HCT116 (cell line): ENCODE measurements around the gene YAP1. TPM values are rescaled to one million over a fixed set of nuclear protein-coding genes. Genes with fewer than 3 reads are reported as not detected.

Source experiments
- ATAC-seq: fragments of 200-7000 bp; cut with Tn5 transposase; 2 replicates; pipeline ENCODE4 v1.9.1; 2020; ENCODE audit warnings: mild to moderate bottlenecking, moderate library complexity
- BruUV-seq: library from RNA; stranded (reverse); fragments of 400-500 nt; replicated peaks from 2 replicates; lab custom pipeline; 2021; lab: Mats Ljungman, UMichigan
- CTCF ChIA-PET: fragments of 300-600 bp; sonication (Branson Sonifier 250); formaldehyde crosslinking; loops from one replicate; lab custom pipeline; 2021; ENCODE audit warnings: antibody characterized with exemption; lab: Charles Lee
- POLR2A ChIA-PET: fragments of 300-600, 350-600 bp; sonication (Branson Sonifier 250); formaldehyde crosslinking; loops from one replicate; lab custom pipeline; 2021; ENCODE audit warnings: antibody characterized with exemption; lab: Charles Lee
- RAD21 ChIA-PET, 2 experiments: fragments of 300-600 bp; sonication (Branson Sonifier 250); formaldehyde crosslinking; loops; one replicate each; lab custom pipeline; 2023; ENCODE audit warnings: low total read pairs in 2 of 2; ENCODE audit not compliant: uncharacterized antibody in 2 of 2, unreplicated experiment in 2 of 2, low non-redundant PET in 1 of 2; lab: Charles Lee
- DNase-seq: peaks from one replicate; pipeline ENCODE4 v3.0.0-alpha.2; 2010; ENCODE audit warnings: low read depth, low spot score
- H2AFZ ChIP-seq: fragments of 200-600 bp; shearing (Covaris generic), sonication (generic); 2 replicates; pipeline ENCODE4 v1.6.1; 2017; ENCODE audit warnings: low read depth, mixed run types, mixed read lengths, antibody characterized with exemption, low read length; ENCODE audit not compliant: poor library complexity, severe bottlenecking
- H3K27ac ChIP-seq: 2 replicates; pipeline ENCODE4 v1.5.1; 2012; ENCODE audit warnings: low read depth, low read length
- H3K27me3 ChIP-seq: fragments of 200-600 bp; sonication (generic); 2 replicates; pipeline ENCODE4 v1.6.1; 2016; ENCODE audit warnings: mixed run types, low read length, mixed read lengths; ENCODE audit not compliant: insufficient read depth
- H3K36me3 ChIP-seq, 2 experiments: fragments of 200-500 bp in 1 of 2; fragments of 200-600 bp in 1 of 2; sonication (Bioruptor generic) in 1 of 2; sonication (generic) in 1 of 2; 2 replicates each; pipeline versions ENCODE4 v1.5.1 to v1.6.1; 2014 to 2016; ENCODE audit warnings: low read length in 2 of 2, inconsistent platforms in 1 of 2, mixed read lengths in 1 of 2, mixed run types in 1 of 2; ENCODE audit not compliant: insufficient read depth in 2 of 2, control insufficient read depth in 1 of 2
- H3K4me1 ChIP-seq, 2 experiments: fragments of 200-600 bp in 1 of 2; sonication (generic) in 1 of 2; 2 replicates each; pipeline versions ENCODE4 v1.5.1 to v1.6.1; 2012 to 2017; ENCODE audit warnings: low read length in 2 of 2, inconsistent platforms in 1 of 2, mild to moderate bottlenecking in 1 of 2, mixed read lengths in 1 of 2, mixed run types in 1 of 2, moderate library complexity in 1 of 2; ENCODE audit not compliant: insufficient read depth in 2 of 2, control insufficient read depth in 1 of 2
- H3K4me2 ChIP-seq: fragments of 200-600 bp; sonication (generic); 2 replicates; pipeline ENCODE4 v1.6.1; 2017; ENCODE audit warnings: mixed run types, low read length, mixed read lengths
- H3K4me3 ChIP-seq, 2 experiments: fragments of 200-600 bp in 1 of 2; sonication (generic) in 1 of 2; replicated peaks in 1 of 2; 2 replicates each; pipeline ENCODE4 v1.5.1; 2011 to 2016; ENCODE audit warnings: low read length in 2 of 2, control low read depth in 1 of 2, low read depth in 1 of 2, mild to moderate bottlenecking in 1 of 2, mixed read lengths in 1 of 2, mixed run types in 1 of 2
- H3K79me2 ChIP-seq: fragments of 200-600 bp; sonication (generic); 2 replicates; pipeline ENCODE4 v1.6.1; 2017; ENCODE audit warnings: mild to moderate bottlenecking, mixed run types, low read length, moderate library complexity, mixed read lengths; ENCODE audit not compliant: insufficient read depth
- H3K9ac ChIP-seq: fragments of 200-600 bp; sonication (generic); 2 replicates; pipeline ENCODE4 v1.6.1; 2016; ENCODE audit warnings: low read length, mixed read lengths
- H3K9me2 ChIP-seq: fragments of 200-600 bp; sonication (generic), shearing (Covaris generic); 2 replicates; pipeline ENCODE4 v1.6.1; 2017; ENCODE audit warnings: mixed run types, mild to moderate bottlenecking, moderate library complexity; ENCODE audit not compliant: insufficient read depth
- H3K9me3 ChIP-seq, 2 experiments: fragments of 200-500 bp in 1 of 2; fragments of 200-600 bp in 1 of 2; sonication (Bioruptor generic) in 1 of 2; sonication (generic) in 1 of 2; 2 replicates each; pipeline ENCODE4 v1.6.1; 2014 to 2017; ENCODE audit warnings: low read length in 2 of 2, mixed read lengths in 2 of 2, inconsistent platforms in 1 of 2, low read depth in 1 of 2, mild to moderate bottlenecking in 1 of 2, mixed run types in 1 of 2, moderate library complexity in 1 of 2; ENCODE audit not compliant: control insufficient read depth in 1 of 2, insufficient read depth in 1 of 2
- H4K20me1 ChIP-seq: fragments of 200-600 bp; sonication (generic), shearing (Covaris generic); 2 replicates; pipeline ENCODE4 v1.6.1; 2017; ENCODE audit warnings: mixed run types, mild to moderate bottlenecking, moderate library complexity; ENCODE audit not compliant: insufficient read depth
- CBX3 ChIP-seq: IDR thresholded peaks from 2 replicates; pipeline ENCODE4 v1.6.1; 2012; ENCODE audit warnings: low read depth
- CEBPB ChIP-seq: IDR thresholded peaks from 2 replicates; pipeline ENCODE4 v1.6.1; 2012; ENCODE audit warnings: low read depth
- RAD21 ChIP-seq: IDR thresholded peaks from 2 replicates; pipeline ENCODE4 v1.6.1; 2012; ENCODE audit warnings: low read depth, mild to moderate bottlenecking
- YY1 ChIP-seq: IDR thresholded peaks from 2 replicates; pipeline ENCODE4 v1.6.1; 2011; ENCODE audit warnings: low read length, low read depth, moderate library complexity, mild to moderate bottlenecking; ENCODE audit not compliant: insufficient replicate concordance; ENCODE audit errors: extremely low read depth
- intact Hi-C: fragments of 100-400 bp; cut with micrococcal nuclease; formaldehyde crosslinking; loops from 2 replicates; pipeline ENCODE4 v1.10.0; 2022
- total RNA-seq: library from RNA; stranded (reverse); gene quantifications from one replicate; pipeline ENCODE4 v1.2.1, GENCODE V29; 2021; ENCODE audit not compliant: unreplicated experiment
- TF ChIP-seq, protein P1 (sequence below): IDR thresholded peaks from 2 replicates; pipeline ENCODE4 v1.6.1; 2011; ENCODE audit warnings: mild to moderate bottlenecking, low read length, moderate library complexity; ENCODE audit not compliant: insufficient replicate concordance; ENCODE audit errors: extremely low read depth

YAP1 gene
- total RNA-seq, 1 experiment from 2014 or later = 88.6 TPM

DNA sequence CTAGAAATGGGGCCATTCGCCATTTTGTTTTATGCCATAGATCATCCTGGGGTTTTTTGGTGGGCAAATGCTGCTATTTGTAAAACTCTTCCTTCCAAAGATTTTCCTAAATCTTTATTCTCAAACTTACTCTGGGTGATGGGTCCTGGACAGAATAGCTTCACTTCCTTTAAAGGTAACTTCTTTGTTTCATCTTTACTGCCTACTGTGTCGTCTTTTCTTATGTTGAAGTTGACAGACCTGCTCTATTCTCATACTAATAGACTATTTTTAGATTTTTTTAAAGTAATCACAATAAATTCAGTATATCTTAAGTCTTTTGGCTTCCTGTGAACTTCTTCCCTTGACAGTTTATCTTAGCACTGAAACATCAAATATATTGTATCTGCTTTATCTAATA lies 98.6 kb downstream of the YAP1 start (continued):
- TF ChIP-seq YY1 = no peak

DNA sequence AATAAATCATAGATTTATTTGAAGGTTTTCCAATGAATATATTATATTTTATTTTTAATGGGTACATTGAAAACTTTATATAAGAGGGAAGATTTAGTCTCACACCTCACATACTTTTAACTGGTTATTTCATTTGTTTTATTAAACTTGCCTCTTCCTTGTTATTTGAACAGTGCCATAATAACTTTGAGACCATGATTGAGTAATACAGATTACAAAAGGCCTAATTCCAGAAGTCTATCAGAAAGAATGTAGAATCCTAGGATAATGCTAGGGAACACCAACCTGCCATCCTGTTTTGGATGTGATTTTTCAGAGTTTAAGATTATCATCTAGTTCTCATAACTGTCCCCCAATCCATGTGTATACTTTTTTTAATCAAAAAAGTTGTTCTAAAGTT lies 104.4 kb downstream of the YAP1 start:
- Histone ChIP-seq H3K27ac (no peak overlapping the region), H3K4me2 (no peak overlapping the region), H3K79me2 (peaks cover 4% of the 10 kb centered on the region), H3K9me2 (no peaks in the 10 kb centered on the region), H4K20me1 (no peaks in the 10 kb centered on the region), H3K4me3 (no peak overlapping the region), H3K36me3 (peaks cover 6 to 7% of the 10 kb centered on the region in 2 experiments; a peak in 2 of 4 replicates), H3K27me3 (no peaks in the 10 kb centered on the region), H2AFZ (no peak overlapping the region), H3K9me3 (no peaks in the 10 kb centered on the region), H3K9ac (no peak overlapping the region), H3K4me1 (no peaks in the 10 kb centered on the region; a peak in 1 of 4 replicates)
- DNase-seq (no peak), ATAC-seq (no peak)
- ChIA-PET POLR2A (no interaction called here), RAD21 (no interaction called here), CTCF (no interaction called here)
- TF ChIP-seq, protein P1, sequence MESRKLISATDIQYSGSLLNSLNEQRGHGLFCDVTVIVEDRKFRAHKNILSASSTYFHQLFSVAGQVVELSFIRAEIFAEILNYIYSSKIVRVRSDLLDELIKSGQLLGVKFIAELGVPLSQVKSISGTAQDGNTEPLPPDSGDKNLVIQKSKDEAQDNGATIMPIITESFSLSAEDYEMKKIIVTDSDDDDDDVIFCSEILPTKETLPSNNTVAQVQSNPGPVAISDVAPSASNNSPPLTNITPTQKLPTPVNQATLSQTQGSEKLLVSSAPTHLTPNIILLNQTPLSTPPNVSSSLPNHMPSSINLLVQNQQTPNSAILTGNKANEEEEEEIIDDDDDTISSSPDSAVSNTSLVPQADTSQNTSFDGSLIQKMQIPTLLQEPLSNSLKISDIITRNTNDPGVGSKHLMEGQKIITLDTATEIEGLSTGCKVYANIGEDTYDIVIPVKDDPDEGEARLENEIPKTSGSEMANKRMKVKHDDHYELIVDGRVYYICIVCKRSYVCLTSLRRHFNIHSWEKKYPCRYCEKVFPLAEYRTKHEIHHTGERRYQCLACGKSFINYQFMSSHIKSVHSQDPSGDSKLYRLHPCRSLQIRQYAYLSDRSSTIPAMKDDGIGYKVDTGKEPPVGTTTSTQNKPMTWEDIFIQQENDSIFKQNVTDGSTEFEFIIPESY = no peak
- TF ChIP-seq RAD21 = no peak
- TF ChIP-seq CBX3 = no peak
- no peak for TF ChIP-seq CEBPB
- BruUV-seq = no TSS peak
- intact Hi-C loops = no loop called here
